Adrenal gland (tissue), 12 donors: Measurements from ENCODE around the gene BMAL1. TPM values are rescaled to one million over a fixed set of nuclear protein-coding genes. Genes with fewer than 3 reads are reported as not detected.
"Not testable (repeated sequence)": the region's sequence is repeated elsewhere in the genome, so short reads cannot be mapped to it uniquely, and the experiment has no call there.

Experiments
- DNase-seq, 7 donors: peaks; one replicate each; pipeline ENCODE4 v3.0.0-alpha.2; 2019 to 2020
- H3K27ac ChIP-seq, 5 donors: fragments of 200-600 bp; sonication (generic) in 4 of 5; 1 replicate in 3 of 5; 2 replicates in 2 of 5; pipeline versions ENCODE4 v1.5.1 to v1.8.0; 2016 to 2020; ENCODE audit warnings: mild to moderate bottlenecking in 1 of 5
- H3K27me3 ChIP-seq: fragments of 200-600 bp; 2 replicates; pipeline ENCODE4 v1.8.0; 2021
- H3K36me3 ChIP-seq, 2 donors: fragments of 200-600 bp; replicated peaks in 1 of 2; 1 replicate in 1 of 2; 2 replicates in 1 of 2; pipeline versions ENCODE4 v1.5.1 to v1.8.0; 2018 to 2022
- H3K4me1 ChIP-seq, 2 donors: fragments of 200-600 bp; replicated peaks in 1 of 2; 1 replicate in 1 of 2; 2 replicates in 1 of 2; pipeline versions ENCODE4 v1.5.1 to v1.8.0; 2018 to 2021
- H3K4me3 ChIP-seq, 4 donors: fragments of 200-600 bp; sonication (generic) in 3 of 4; one replicate each; pipeline ENCODE4 v1.5.1; 2016 to 2018
- H3K9me3 ChIP-seq, 3 donors: fragments of 200-600 bp; sonication (generic) in 1 of 3; replicated peaks in 1 of 3; 1 replicate in 2 of 3; 2 replicates in 1 of 3; pipeline versions ENCODE4 v1.5.1 to v1.8.0; 2016 to 2021
- CTCF ChIP-seq, 6 experiments: fragments of 450-650 bp in 4 of 6; fragments of 200-600 bp in 2 of 6; sonication (generic) in 1 of 6; IDR thresholded peaks; 1 replicate in 5 of 6; 2 replicates in 1 of 6; pipeline versions ENCODE4 v1.5.1 to v1.8.0; 2016 to 2021; ENCODE audit warnings: antibody characterized with exemption in 6 of 6, mild to moderate bottlenecking in 2 of 6, moderate library complexity in 1 of 6
- POLR2A ChIP-seq, 2 donors: fragments of 450-650 bp; IDR thresholded peaks; one replicate each; pipeline ENCODE4 v1.6.1; 2017; ENCODE audit warnings: antibody characterized with exemption in 2 of 2, mild to moderate bottlenecking in 2 of 2, moderate library complexity in 1 of 2
- WGBS, 4 donors: extraction: QIAGEN DNeasy Blood & Tissue Kit in 2 of 4; methylation state at CpG; one replicate each; pipeline versions ENCODE4 v1.1.5 to v1.1.7; 2013 to 2017; 5-methylcytosine and 5-hydroxymethylcytosine counted together
- intact Hi-C, 2 donors: fragments of 100-400 bp; cut with DNase I; formaldehyde crosslinking; loops; one replicate each; pipeline versions ENCODE4 v1.14.1 to v1.15.0; 2022 to 2023
- polyA plus RNA-seq, 3 donors: library from polyadenylated mRNA; stranded (reverse); fragments of 200-250 nt in 2 of 3; fragments of 350-450 nt in 1 of 3; fragmentation: Illumina TruSeq in 1 of 3; extraction: RNeasy Lipid Tissue Mini Kit (QIAGEN cat#74804) in 1 of 3; gene quantifications; one replicate each; pipeline ENCODE4 v1.2.3, GENCODE V29; 2013 to 2014
- total RNA-seq, 9 donors: library from RNA; depleted of rRNA in 4 of 9; stranded (reverse); fragments of >200 nt in 4 of 9; fragments of 120-200 nt in 1 of 9; fragmentation: NEBNext Ultra II Directional in 1 of 9; extraction: Animal tissue kit (Norgen Biotek cat#: 25700) in 1 of 9; gene quantifications; one replicate each; pipeline versions ENCODE4 v1.1.0 to v1.2.4, GENCODE V29; 2013 to 2023
- donor health status: healthy with polysubstance abuse.
- donor health status: Bipolar disorder and iron deficiency.
- donor health status: DM: yes; HTN: yes; CAD: no.
- donor health status: DM: no; HTN: no; CAD: no.
- donor health status: DM: no; HTN: no; CAD: no.
- donor health status: DM: yes; HTN: yes; CAD: no.

The BMAL1 gene
- total and polyA plus RNA-seq, 12 donors: 13.9 to 80.3 (median 34.3) TPM

- Histone ChIP-seq H3K36me3 (no peaks in the 10 kb centered on the region), H3K9me3 (peaks cover 0 to 16% (median 10%) of the 10 kb centered on the region in 3 donors), H3K4me3 (no peak overlapping the region), H3K4me1 (no peaks in the 10 kb centered on the region), H3K27me3 (no peaks in the 10 kb centered on the region), H3K27ac (no peak overlapping the region)
- 0 to 100% (median 98%) methylated on average over 1 of the region's 1 CpG for WGBS, 4 donors
- no peak for DNase-seq
- no peak for TF ChIP-seq POLR2A (IDR thresholded peaks at IDR 0.05)
- TF ChIP-seq CTCF (IDR thresholded peaks at IDR 0.05): no peak
- intact Hi-C loops: no loop called here
Measured at GRCh38 chr11:13429288-13429687, 151.7 kb downstream of the BMAL1 start.

- no peak for TF ChIP-seq POLR2A (IDR thresholded peaks at IDR 0.05)
- TF ChIP-seq CTCF (IDR thresholded peaks at IDR 0.05): no peak
Measured at GRCh38 chr11:13429836-13430235, 152.2 kb downstream of the BMAL1 start.

GRCh38 chr11:13433437-13433836 lies 155.8 kb downstream of the BMAL1 start:
- DNase-seq: no peak
- H3K4me3 ChIP-seq: no peak overlapping the region
- H3K27me3 ChIP-seq: no peaks in the 10 kb centered on the region
- TF ChIP-seq CTCF (IDR thresholded peaks at IDR 0.05) (no peak), POLR2A (IDR thresholded peaks at IDR 0.05) (no peak)
- 96 to 98% (median 97%) methylated on average over 2 of the region's 2 CpGs for WGBS, 4 donors
- no peaks in the 10 kb centered on the region for H3K36me3 ChIP-seq
- H3K9me3 ChIP-seq: peaks cover 0 to 6% (median 0%) of the 10 kb centered on the region in 3 donors
- no peaks in the 10 kb centered on the region for H3K4me1 ChIP-seq
- H3K27ac ChIP-seq: no peak overlapping the region
- intact Hi-C loops: no loop called here

More at GRCh38 chr11:13429836-13430235, 152.2 kb downstream of the BMAL1 start:
- no peak for DNase-seq
- WGBS, 4 donors: 89 to 97% (median 94%) methylated on average over 3 of the region's 3 CpGs
- H3K36me3 ChIP-seq: no peaks in the 10 kb centered on the region
- H3K4me3 ChIP-seq: no peak overlapping the region
- no peaks in the 10 kb centered on the region for H3K4me1 ChIP-seq
- peaks cover 0 to 16% (median 10%) of the 10 kb centered on the region in 3 donors for H3K9me3 ChIP-seq
- intact Hi-C loops: no loop called here
- H3K27ac ChIP-seq: no peak overlapping the region
- H3K27me3 ChIP-seq: no peaks in the 10 kb centered on the region

- no peak for DNase-seq
- TF ChIP-seq CTCF (IDR thresholded peaks at IDR 0.05): no peak
- no peak for TF ChIP-seq POLR2A (IDR thresholded peaks at IDR 0.05)
- WGBS, 4 donors: 94 to 97% (median 95%) methylated on average over 6 of the region's 6 CpGs
- Histone ChIP-seq H3K36me3 (no peaks in the 10 kb centered on the region), H3K4me1 (no peaks in the 10 kb centered on the region), H3K9me3 (no peaks in the 10 kb centered on the region), H3K4me3 (no peak overlapping the region), H3K27me3 (no peaks in the 10 kb centered on the region), H3K27ac (no peak overlapping the region)
- intact Hi-C loops: no loop called here
Measured at GRCh38 chr11:13434247-13435205, 156.9 kb downstream of the BMAL1 start.

GRCh38 chr11:13436836-13437235 lies 159.2 kb downstream of the BMAL1 start:
- WGBS, 4 donors: 89 to 96% (median 90%) methylated on average over 7 of the region's 7 CpGs
- H3K4me3 ChIP-seq, H3K27me3 ChIP-seq, H3K4me1 ChIP-seq, DNase-seq, H3K27ac ChIP-seq, H3K36me3 ChIP-seq, intact Hi-C loops, H3K9me3 ChIP-seq: not testable (repeated sequence)
